DOHH2 (cell line): ENCODE results near the gene PDE6D.

Experiments
- EZH2phosphoT487 ChIP-seq: fragments of 200-600 bp; sonication (generic); IDR thresholded peaks from 2 replicates; pipeline ENCODE4 v1.6.1; 2017; ENCODE audit warnings: borderline replicate concordance, mild to moderate bottlenecking, antibody characterized with exemption, low read length, moderate library complexity, mixed read lengths
- TF ChIP-seq, protein P1 (sequence below): fragments of 200-600 bp; sonication (generic); IDR thresholded peaks from one replicate; pipeline ENCODE4 v1.5.1; 2014; ENCODE audit warnings: antibody characterized with exemption, mild to moderate bottlenecking, low read depth, low read length; ENCODE audit not compliant: poor library complexity, severe bottlenecking

DNA sequence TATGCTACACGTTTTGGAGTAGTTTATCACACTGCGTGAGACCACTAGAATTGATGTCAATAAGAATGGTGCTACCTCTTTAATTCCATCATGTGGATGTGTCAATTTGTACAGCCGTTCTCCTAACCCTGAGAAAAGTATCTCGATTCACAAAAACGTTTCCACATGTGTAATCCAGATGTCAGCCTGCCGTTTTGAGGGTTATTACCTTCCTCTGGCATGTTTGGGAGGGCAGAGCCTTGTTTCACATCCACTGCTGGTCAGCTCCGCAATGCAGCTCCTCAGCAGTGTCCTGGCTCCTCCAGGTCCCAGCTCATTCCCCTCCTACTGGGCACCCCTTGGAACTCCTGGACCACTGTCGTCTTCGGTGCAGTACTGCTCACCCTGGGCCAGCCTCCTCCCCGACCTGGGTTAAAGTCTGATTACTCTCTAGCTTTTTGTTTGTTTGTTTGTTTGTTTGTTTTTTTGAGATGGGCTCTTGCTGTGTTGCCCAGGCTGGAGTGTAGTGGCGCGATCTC is 39.8 kb upstream of the PDE6D start:
- TF ChIP-seq, protein P1, sequence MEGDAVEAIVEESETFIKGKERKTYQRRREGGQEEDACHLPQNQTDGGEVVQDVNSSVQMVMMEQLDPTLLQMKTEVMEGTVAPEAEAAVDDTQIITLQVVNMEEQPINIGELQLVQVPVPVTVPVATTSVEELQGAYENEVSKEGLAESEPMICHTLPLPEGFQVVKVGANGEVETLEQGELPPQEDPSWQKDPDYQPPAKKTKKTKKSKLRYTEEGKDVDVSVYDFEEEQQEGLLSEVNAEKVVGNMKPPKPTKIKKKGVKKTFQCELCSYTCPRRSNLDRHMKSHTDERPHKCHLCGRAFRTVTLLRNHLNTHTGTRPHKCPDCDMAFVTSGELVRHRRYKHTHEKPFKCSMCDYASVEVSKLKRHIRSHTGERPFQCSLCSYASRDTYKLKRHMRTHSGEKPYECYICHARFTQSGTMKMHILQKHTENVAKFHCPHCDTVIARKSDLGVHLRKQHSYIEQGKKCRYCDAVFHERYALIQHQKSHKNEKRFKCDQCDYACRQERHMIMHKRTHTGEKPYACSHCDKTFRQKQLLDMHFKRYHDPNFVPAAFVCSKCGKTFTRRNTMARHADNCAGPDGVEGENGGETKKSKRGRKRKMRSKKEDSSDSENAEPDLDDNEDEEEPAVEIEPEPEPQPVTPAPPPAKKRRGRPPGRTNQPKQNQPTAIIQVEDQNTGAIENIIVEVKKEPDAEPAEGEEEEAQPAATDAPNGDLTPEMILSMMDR: no peak
- TF ChIP-seq EZH2phosphoT487: no peak
